Occipital lobe (tissue), 2 donors: ENCODE data around the gene CDK11A. TPM values are rescaled to one million over a fixed set of nuclear protein-coding genes. Genes with fewer than 3 reads are reported as not detected.
"Not testable (repeated sequence)": the region's sequence is repeated elsewhere in the genome, so short reads cannot be mapped to it uniquely, and the experiment has no call there.

Experiments used
- DNase-seq: peaks from one replicate; lab custom pipeline; 2025; lab: John Stamatoyannopoulos, UW
- total RNA-seq: library from RNA; depleted of rRNA; stranded (reverse); fragments of >200 nt; gene quantifications from one replicate; pipeline ENCODE4 v1.2.3, GENCODE V29; 2014

The CDK11A gene
- total RNA-seq, 1 donor from 2014 or later = 7.6 TPM

DNA sequence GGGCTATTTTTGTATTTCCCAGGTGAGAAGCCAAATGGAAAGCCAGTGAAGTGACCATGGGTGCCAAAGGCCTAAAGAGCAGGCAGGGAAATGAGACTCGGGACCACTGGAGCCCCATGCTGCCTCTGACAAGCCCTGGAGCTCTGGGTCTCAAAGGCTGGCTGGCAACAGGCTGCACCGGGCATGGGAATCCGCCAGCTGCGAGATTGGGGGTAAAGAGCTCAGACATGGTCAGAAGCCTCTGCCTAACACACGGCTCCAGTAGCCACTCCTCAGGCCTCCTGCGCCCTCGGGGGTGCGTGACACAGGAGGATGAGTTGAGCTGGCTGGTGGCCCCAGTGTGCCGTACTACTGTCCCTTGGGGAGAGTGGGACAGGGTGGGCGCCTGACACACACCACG lies 59.8 kb downstream of the CDK11A start:
- not testable (repeated sequence) for DNase-seq

DNA sequence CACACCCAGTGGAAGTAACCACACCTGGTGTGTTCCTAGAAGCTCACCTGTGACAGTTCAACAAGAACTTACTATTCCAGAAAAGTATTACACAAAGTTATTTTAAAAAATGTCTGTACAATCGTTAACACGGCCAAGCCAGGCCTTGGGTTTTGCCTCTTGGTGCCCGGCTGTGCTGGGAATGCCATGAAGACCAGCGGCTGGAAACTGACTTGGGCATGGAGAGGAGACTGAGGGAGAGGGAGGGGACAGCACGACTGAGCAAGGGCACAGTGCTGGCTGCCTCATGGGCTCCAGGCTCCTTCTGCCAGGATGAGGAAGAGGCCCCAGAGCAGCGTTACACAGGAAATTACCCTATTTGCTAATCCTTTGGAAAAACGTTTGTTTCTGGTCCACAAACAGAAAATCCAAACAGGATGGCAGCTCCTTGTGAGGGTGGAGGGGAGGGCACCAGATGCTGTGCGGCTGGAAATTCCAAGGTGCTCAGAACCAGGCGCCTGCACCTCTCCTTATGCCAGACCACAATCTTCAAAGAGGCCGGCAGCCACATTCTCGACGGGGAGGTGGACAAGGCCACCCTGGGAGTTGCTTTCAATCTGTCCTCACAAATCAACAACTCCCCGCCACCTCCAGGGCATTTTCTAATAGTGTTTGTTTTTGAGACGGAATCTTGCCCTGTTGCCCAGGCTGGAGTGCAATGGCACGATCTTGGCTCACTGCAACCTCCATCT lies 61.2 kb downstream of the CDK11A start:
- not testable (repeated sequence) for DNase-seq

DNA sequence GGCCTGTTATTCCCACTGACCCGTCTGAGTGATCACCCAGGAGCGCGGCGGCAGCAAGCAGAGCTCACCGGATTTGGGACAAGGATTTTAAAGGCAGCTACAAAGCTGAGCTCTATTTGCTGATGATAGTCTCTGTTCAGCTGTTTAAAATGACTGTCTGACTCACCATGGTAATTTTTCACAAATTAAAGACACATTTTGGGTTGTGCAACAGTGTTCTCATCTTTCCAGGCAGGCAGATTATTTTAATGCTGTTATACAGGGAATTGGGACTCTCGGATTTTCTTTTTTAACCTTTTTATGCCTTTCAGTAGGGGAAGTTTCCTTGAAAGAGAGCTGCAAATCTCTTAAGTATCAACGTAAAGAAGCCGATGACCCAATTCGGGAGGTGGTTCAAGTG lies 61.8 kb downstream of the CDK11A start:
- not testable (repeated sequence) for DNase-seq

DNA sequence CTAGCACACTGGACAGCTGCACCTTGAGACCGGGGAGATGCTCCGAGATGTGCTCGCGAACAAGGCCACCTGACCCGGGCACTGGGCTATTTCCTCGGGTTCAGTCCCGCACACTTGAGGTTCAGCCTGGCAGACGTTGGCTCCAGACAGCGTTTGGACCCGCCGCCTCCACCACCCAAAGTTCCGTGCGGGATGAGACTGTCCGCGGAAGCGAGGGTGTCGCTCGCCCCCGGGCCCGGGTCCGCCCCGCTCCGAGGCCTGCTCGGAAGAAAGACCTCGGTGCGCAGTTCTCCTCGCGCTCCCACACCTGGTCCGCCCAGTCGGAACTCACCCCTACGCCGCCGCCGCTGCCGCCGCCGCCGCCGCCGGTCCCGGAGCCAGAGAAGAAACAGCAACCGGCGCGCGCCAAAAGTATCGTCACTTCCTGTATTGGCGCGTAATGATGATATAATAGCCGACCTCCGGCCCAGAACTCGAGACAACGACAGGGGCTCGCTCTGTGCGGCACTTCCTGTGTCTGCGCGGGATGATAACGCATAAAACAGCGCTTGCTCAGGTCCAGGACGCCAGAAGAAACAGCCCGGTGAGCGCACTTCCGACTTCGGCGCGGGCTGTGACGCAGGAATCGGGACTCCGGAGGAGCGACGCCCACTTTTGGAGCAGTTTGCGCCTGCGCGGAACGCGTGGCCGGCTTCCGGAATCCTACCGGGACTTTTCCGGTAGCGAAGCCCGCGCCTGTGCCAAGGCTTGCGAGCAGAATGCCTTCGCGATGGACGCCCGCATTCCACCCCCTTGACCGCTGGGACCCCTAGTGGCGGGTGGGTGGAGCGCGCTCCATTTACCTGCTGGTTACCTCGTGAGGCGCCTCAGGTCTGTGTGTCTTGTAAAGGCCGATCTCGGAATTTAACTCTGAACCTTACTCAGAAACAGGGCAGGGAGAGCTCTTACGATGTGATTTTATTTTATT lies 65.3 kb downstream of the CDK11A start, which contains the start of gene CDK11B:
Gene CDK11B, minus strand, starts transcription at position 422 of the 967 bp plus-strand sequence. CDS start 1,519 bp downstream, outside the sequence.
- DNase-seq = peak; percentile 92

Other genes starting within 250 kb of the CDK11A start
- 7.3 TPM for gene ATAD3A, start 212.2 kb downstream of the CDK11A start, total RNA-seq
- 18.1 TPM for gene TMEM240, start 183.7 kb downstream of the CDK11A start, total RNA-seq
- gene SSU72, start 149.5 kb downstream of the CDK11A start, total RNA-seq = 32.9 TPM
- gene FNDC10, start 124.2 kb downstream of the CDK11A start, total RNA-seq = 2.7 TPM
- gene MIB2, start 108.9 kb downstream of the CDK11A start, total RNA-seq = 43.5 TPM
- gene MMP23B, start 92.2 kb downstream of the CDK11A start, total RNA-seq = 0.31 TPM
- 7.0 TPM for gene CDK11B, start 65.4 kb downstream of the CDK11A start, total RNA-seq
- 61.6 TPM for gene SLC35E2B, start 31.6 kb downstream of the CDK11A start, total RNA-seq
- 20.4 TPM for gene NADK, start 54.1 kb upstream of the CDK11A start, total RNA-seq
- 144 TPM for gene GNB1, start 166.7 kb upstream of the CDK11A start, total RNA-seq
- not detected for gene CALML6, start 190.9 kb upstream of the CDK11A start, total RNA-seq
- gene TMEM52, start 194.9 kb upstream of the CDK11A start, total RNA-seq = 1.1 TPM